T-helper 22 cell (primary cell): ENCODE data around the gene SWSAP1.

Experiments used
- DNase-seq: peaks from one replicate; pipeline ENCODE4 v3.0.0-alpha.2; 2020; ENCODE audit warnings: low read depth

The SWSAP1 gene

DNA sequence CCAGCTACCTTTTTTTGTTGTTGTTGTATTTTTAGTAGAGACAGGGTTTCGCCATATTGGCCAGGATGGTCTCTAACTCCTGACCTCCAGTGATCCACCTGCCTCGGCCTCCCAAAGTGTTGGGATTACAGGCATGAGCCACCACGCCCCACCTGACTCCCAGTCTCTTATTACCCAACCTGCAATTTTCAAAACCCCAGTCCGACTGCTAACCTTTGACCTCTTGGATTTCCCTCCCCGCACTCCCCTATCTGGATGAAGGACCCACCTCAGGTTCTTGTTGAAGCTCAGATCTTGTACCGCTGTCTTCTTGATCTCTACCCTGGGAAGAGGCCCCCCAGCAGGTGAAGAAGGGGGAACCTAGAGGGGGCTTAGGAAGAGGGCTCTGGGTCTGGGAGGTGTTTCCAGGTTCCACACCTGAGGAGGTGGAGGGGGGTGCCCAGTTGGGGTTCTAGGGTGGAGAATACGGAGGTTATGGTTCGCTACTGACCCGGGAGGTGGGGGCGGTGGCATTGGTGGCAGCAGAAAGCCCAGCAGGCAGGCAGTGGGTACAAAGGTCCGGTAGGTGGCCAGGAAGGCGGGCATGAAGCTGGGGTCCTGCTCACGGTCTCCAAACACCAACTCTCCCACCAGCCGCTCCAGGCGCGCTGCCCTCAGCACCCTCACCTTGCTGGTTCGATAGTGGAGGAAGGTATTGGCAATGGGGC lies 42.0 kb downstream of the SWSAP1 start:
- DNase-seq = no peak

DNA sequence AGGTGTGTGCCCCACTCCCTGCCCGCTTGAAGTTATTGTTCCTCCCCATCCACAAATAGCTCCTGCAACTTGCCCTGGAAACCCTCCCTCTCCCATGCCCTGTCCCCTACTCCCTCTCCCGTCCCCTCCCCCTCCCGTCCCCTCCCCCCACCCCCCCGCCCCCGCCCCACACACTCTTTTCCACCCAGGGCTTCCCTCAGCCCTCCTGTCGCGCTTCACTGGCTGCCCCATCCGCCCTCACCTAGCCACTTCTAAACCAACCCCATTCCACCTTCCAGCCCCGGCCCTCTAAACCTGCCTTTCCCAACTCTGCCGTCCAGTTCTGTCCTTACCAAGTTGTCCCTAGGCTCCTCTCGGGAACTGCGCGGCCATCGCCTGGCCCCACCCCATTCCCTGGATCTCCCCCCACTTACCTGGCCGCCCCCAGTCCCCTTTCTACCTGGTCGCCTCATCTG lies 43.7 kb downstream of the SWSAP1 start:
- DNase-seq = no peak

DNA sequence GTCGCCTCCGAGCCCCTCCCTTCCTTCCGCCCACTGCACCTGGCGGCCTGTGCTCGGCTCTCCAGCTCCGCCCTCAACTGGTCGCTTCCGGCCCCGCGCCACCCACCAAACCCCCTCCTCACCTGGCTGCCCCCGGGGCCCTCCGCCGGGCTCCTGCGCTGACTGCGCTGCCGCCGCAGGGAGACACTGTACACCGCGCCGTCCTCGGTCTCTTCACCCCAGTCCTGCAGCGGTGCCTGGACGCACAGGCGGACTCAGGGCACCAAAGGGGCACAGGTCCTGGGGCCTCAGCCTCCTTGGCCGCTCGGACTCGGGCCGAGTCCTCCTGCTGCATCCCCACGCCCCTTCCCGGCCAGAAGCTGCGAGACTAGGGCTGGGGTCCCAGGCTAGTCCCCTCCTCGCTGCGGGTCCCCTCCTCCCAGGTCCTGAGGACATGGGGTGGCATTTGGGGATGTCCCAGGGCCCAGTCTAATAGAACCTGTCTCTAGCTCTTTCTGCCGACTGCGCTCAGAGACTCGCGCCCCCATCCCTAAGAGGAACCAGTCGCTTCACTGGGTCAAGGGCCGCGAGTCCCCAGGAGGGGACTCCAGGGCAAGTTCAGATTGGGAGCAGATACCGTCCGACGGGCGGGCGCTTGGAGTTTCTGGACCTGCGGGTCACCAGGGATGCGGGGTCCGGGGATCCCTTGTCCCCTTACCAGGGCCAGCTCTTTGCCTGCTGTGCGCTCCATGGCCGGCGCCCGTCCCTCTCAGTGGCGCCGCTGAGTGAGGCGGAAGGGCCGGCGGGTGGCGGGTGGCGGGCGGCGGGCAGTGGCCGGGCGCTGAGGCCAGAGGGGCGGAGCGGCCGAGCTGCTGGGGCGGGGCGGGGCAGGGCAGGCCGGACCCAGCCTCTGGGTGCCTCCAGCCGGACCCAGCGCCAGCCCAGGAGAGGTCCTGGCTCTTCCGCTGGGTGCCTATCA lies 44.4 kb downstream of the SWSAP1 start, which contains the start of gene RGL3:
Gene RGL3 (minus strand): TSS at position 766 of the 958 bp plus-strand sequence. CDS start 36 bp downstream, at position 730.
- DNase-seq = no peak

DNA sequence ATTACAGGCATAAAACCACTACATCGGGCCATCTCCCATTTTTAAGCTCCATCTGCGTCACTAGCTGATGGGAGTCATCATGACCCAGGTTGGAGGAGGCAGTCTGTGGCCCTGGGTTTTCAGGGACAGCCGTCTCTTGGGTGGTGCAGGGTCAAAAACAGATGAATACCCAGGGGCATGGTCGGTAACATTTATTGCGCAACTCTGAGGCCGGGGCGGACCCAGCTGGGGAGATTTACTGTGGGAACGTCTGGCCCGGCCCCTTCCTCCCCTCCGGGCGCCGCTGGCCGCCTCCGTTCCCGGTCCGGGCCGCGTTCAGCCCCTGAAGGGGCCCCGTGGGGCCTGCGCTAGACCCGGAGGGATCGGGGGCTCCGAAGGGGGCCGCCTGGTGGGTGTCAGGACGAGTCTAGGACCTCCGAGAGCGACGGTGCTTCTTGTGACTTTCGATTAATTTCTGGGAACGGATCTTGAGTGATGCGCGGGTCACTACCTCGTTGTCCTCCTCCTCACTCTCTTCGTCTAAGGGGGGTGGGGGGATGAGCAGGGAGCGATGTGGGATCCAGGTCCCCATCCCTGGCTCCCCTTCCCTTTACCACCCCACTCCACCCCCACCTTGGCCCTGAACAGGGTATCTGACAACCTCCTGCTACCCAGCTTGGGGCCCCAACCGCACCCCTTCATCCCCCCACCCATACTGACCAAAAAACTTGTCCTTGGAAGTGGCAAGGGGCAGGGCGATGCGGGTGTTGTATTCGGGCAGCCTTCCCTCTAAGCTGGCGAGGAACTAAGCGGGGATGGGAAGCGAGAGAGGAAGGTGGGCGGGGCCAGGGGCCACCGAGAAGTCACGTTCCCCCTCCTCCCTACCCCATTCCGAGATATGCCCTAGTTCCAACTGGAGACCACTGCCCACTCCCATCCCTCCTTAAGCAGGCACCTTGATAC lies 46.2 kb downstream of the SWSAP1 start:
- no peak for DNase-seq

DNA sequence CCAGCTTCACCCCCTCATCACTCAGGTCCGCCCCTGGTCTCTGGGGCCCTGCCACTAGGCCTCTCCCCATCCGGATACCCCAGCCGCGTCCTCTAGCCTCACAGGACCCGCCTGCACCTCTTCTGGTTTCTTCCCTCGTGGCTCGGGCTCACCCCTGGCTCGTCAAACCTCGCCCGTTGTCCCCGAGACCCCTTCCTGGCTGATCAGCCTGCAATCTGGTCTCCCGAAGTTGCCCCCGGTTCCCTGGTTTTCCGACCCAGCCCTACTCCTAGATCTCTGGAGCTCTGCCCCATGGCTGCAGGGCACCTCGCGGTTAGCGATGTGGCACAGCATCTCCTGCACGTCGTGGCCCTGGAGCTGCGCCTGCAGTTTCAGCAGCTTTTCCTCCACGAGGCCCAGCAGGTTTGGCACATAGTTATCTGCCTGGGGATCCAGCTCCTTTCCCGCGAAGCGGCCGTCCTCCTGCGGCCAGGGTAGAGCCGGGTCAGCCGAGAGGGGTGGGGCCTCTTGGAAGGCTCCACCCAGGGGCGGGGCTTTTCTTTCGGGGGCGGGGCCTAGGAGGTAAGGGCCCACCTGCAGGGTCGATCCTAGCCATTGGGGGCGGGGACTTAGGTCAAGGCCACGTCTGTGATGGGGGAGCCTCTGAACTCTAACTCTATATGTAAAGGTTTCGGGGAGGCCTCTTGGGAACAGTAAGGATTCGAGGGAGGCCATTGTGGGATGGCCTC lies 47.1 kb downstream of the SWSAP1 start:
- DNase-seq = no peak

DNA sequence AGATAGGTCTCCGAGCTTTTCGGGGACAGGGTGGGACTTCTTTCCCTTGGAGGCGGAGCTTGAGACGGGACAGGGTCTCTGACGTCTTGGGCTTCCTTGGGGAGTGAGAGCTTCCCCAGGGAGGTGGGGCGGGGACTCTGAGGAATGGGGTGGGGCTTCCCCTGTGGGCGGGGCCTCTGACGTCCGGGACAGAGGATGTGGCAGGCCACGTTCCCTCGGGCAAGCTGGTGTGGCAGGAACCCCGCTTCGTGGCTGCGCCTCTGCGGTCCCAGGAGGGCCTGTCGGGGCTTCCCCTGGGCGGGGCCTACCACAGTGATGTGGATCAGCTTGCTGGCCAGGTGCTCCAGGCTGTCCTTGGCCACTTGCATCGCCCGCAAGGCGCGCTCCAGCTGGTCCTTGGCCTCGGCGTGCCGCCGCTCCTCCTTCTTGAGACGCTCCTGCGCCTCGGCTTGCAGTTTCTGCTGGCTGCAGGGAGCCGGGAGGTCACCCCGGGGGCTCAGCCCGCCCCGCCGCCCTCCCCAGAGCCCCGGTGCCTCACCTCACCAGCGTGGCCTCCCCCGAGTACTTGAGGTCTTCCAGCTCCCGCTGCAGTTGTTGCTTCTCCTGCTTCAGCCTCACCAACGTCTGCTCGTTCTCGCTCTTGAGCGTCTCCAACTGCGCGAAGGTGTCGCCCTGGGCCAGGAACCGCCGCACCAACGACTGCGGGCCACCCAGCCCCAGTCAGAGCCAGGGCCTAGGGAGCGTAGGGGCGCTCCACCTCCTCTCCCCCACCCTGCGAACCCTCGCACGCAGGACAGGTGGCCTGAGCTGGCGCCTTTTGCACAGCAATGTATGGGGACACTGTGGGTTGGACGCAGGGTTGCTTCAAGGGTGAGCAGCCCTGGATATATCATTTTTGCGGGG lies 47.9 kb downstream of the SWSAP1 start:
- peak; percentile 36 for DNase-seq

DNA sequence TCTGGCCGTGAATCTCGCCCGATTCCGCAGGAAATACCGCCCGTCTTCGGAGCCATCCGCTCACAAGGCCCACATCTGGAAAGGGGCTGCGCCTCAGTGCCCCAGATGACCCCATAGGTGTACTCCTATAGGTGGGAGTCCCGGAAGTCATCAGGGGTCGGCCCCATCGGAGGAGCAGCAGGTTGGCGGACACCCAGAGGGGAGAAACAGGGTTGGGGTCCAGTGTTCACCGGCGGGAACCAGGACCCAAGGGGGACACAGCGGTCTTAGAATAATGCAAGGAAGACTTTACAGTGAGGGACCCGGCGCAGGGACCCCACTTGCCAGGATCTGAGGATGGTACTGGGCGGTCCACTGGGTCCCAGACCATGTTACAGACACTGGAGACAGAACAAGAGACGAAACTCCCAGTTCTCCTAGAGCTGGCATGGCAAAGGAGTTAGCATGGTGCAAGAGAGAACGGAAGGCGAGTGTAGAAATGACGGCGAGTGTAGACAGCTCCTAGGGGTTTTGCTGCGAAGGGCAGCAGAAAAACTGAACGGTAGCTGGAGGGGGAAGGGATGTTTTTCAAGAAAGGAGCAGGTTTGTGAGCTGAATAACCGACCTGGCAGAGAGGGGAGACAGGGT lies 48.8 kb downstream of the SWSAP1 start:
- DNase-seq = no peak

DNA sequence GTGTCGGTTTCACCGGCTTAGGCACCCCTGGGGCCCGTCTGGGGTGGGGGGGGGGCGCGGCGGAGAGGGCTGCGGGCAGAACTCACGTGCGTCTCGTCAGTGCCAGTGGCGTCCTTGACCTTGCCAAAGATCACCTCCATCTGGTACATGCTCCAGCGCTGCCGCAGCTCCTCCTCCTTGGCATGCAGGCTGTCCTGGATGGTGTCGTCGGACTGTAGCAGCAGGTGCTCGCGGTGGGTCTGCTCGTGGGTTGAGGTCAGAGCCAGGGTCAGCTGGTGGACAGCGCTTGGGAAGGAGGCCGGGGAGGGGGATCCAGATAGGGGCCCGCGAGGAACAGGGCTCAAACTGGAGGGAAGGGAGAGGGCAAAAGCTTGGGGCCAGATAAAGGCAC lies 49.3 kb downstream of the SWSAP1 start:
- no peak for DNase-seq
